T-cell (primary cell): ENCODE data around the gene ATP8A1. TPM values are rescaled to one million over a fixed set of nuclear protein-coding genes. Genes with fewer than 3 reads are reported as not detected.

Experiments
- ATAC-seq, 4 experiments: fragments of 200-7000 bp in 3 of 4; fragments of 150-1000 bp in 1 of 4; cut with Tn5 transposase; replicated peaks in 1 of 4; 1 replicate in 3 of 4; 2 replicates in 1 of 4; pipeline ENCODE4 v1.10.0; 2021; ENCODE audit warnings: moderate library complexity in 3 of 4, mild to moderate bottlenecking in 2 of 4, moderate number of reproducible peaks in 1 of 4
- CTCF ChIA-PET, 2 donors: fragments of 300-600 bp; sonication (Branson Sonifier 250); formaldehyde crosslinking; loops; one replicate each; lab custom pipeline; 2022; ENCODE audit warnings: antibody characterized with exemption in 2 of 2; lab: Charles Lee
- POLR2A ChIA-PET, 2 donors: fragments of 300-600 bp; sonication (Branson Sonifier 250); formaldehyde crosslinking; loops; one replicate each; lab custom pipeline; 2022; ENCODE audit warnings: antibody characterized with exemption in 2 of 2; lab: Charles Lee
- DNase-seq, 35 experiments: peaks; one replicate each; pipeline versions ENCODE4 v3.0.0 to v3.0.0-alpha.2; 2013 to 2023
- H3K27ac ChIP-seq: one replicate; pipeline ENCODE4 v1.5.1; 2013; ENCODE audit warnings: low read length
- H3K27me3 ChIP-seq, 2 experiments: replicated peaks in 1 of 2; 1 replicate in 1 of 2; 2 replicates in 1 of 2; pipeline versions ENCODE4 v1.6.1 to v1.7.0; 2013; ENCODE audit warnings: low read length in 1 of 2, mixed read lengths in 1 of 2; ENCODE audit not compliant: control insufficient read depth in 2 of 2, insufficient read depth in 2 of 2; ENCODE audit errors: extremely low read depth in 1 of 2
- H3K36me3 ChIP-seq, 2 donors: 1 replicate in 1 of 2; 2 replicates in 1 of 2; pipeline versions ENCODE4 v1.6.1 to v1.7.0; 2013; ENCODE audit warnings: low read length in 1 of 2; ENCODE audit not compliant: control insufficient read depth in 2 of 2, insufficient read depth in 1 of 2; ENCODE audit errors: extremely low read depth in 1 of 2
- H3K4me1 ChIP-seq, 2 experiments: 1 replicate in 1 of 2; 2 replicates in 1 of 2; pipeline versions ENCODE4 v1.6.1 to v1.7.0; 2013; ENCODE audit warnings: low read length in 2 of 2, mixed read lengths in 1 of 2; ENCODE audit not compliant: insufficient read depth in 2 of 2, control insufficient read depth in 1 of 2; ENCODE audit errors: extremely low read depth in 1 of 2
- H3K4me3 ChIP-seq, 2 donors: 1 replicate in 1 of 2; 2 replicates in 1 of 2; pipeline versions ENCODE4 v1.5.1 to v1.7.0; 2013; ENCODE audit warnings: mild to moderate bottlenecking in 2 of 2, low read length in 1 of 2, moderate library complexity in 1 of 2; ENCODE audit not compliant: control insufficient read depth in 1 of 2; ENCODE audit errors: extremely low read depth in 1 of 2
- H3K9me3 ChIP-seq: 2 replicates; pipeline ENCODE4 v1.7.0; 2013
- H3K27ac Mint-ChIP-seq, 2 donors: one replicate each; pipeline ENCODE4 v1.8.0; 2020 to 2021; ENCODE audit warnings: mild to moderate bottlenecking in 2 of 2, mixed read lengths in 2 of 2
- H3K27me3 Mint-ChIP-seq, 2 donors: one replicate each; pipeline ENCODE4 v1.8.0; 2021 to 2022; ENCODE audit warnings: mixed read lengths in 2 of 2
- H3K36me3 Mint-ChIP-seq: one replicate; pipeline ENCODE4 v1.8.0; 2021; ENCODE audit warnings: mixed read lengths
- H3K4me1 Mint-ChIP-seq, 3 donors: one replicate each; pipeline ENCODE4 v1.8.0; 2020 to 2022; ENCODE audit warnings: mixed read lengths in 3 of 3, mild to moderate bottlenecking in 1 of 3
- H3K4me3 Mint-ChIP-seq, 3 donors: one replicate each; pipeline ENCODE4 v1.8.0; 2020 to 2022; ENCODE audit warnings: mild to moderate bottlenecking in 3 of 3, mixed read lengths in 3 of 3, moderate library complexity in 3 of 3
- H3K9me3 Mint-ChIP-seq, 3 donors: one replicate each; pipeline ENCODE4 v1.8.0; 2020 to 2022; ENCODE audit warnings: mixed read lengths in 3 of 3
- WGBS: methylation state at CpG from one replicate; pipeline ENCODE4 v1.1.5; 2013; ENCODE audit warnings: missing lambda C conversion rate; ENCODE audit not compliant: insufficient coverage; 5-methylcytosine and 5-hydroxymethylcytosine counted together
- total RNA-seq, 35 experiments: library from RNA in 6 of 35; stranded (reverse) in 6 of 35; fragments of 120-200 nt in 1 of 35; gene quantifications; one replicate each; pipeline versions ENCODE4 v1.2.1 to v1.2.4 and lab custom pipeline; 2013 to 2026

The ATP8A1 gene
- total RNA-seq, 5 donors from 2014 or later (not counting 1 experiment from before 2014, with no cell fraction given) = 33.7 to 73.2 (median 47.8) TPM

GRCh38 chr4:42628740-42629139 is 28.2 kb downstream of the ATP8A1 start:
- H3K36me3 Mint-ChIP-seq = peaks cover 20% of the 10 kb centered on the region
- H3K9me3 Mint-ChIP-seq = no peaks in the 10 kb centered on the region
- H3K4me3 Mint-ChIP-seq = peak overlapping the region in 1 of 3 donors; percentile 69
- ChIA-PET POLR2A (interaction anchor here in 1 of 2 donors (0.5 to 1.4 kb wide), 2 partner anchors 27 to 42 kb away, joined by 3 read pairs; partner anchors contain the start of gene ATP8A1), CTCF (interaction anchor here in 1 of 2 donors (0.9 to 1.1 kb wide), 2 partner anchors 28 to 60 kb away, joined by 3 to 5 read pairs; partner anchors contain the start of gene ATP8A1)
- no peaks in the 10 kb centered on the region for H3K9me3 ChIP-seq
- H3K4me3 ChIP-seq = no peak overlapping the region
- ATAC-seq (no peak), DNase-seq (no peak)
- H3K27me3 Mint-ChIP-seq = no peaks in the 10 kb centered on the region
- peak overlapping the region; percentile 61 for H3K27ac ChIP-seq
- peaks cover 28 to 46% of the 10 kb centered on the region in 2 experiments for H3K4me1 ChIP-seq
- H3K27me3 ChIP-seq = no peaks in the 10 kb centered on the region
- H3K36me3 ChIP-seq = peaks cover 0 to 7% of the 10 kb centered on the region in 2 donors
- WGBS = no CpG with 5 or more reads among the region's 4 CpGs
- peaks cover 77 to 83% (median 79%) of the 10 kb centered on the region in 3 donors for H3K4me1 Mint-ChIP-seq
- H3K27ac Mint-ChIP-seq = peak overlapping the region; percentile 91 to 98

- ATAC-seq (peak; percentile 85 to 93 (median 90)), DNase-seq (peak in 34 of 35 experiments; percentile 22 to 86 (median 61))
- H3K4me3 ChIP-seq = peak overlapping the region in 1 of 2 donors; percentile 40
- H3K9me3 ChIP-seq = no peaks in the 10 kb centered on the region
- Mint-ChIP-seq H3K9me3 (no peaks in the 10 kb centered on the region), H3K27me3 (no peaks in the 10 kb centered on the region), H3K4me3 (peak overlapping the region; percentile 44 to 69 (median 69)), H3K27ac (peak overlapping the region; percentile 91 to 98), H3K36me3 (peaks cover 26% of the 10 kb centered on the region), H3K4me1 (peaks cover 70 to 76% (median 72%) of the 10 kb centered on the region in 3 donors)
- no peaks in the 10 kb centered on the region for H3K27me3 ChIP-seq
- H3K27ac ChIP-seq = peak overlapping the region; percentile 61
- POLR2A ChIA-PET = interaction anchor here in 1 of 2 donors (1.4 kb wide), 1 partner anchor 28 kb away, joined by 3 read pairs; the partner anchor contains the start of gene ATP8A1
- WGBS = 25% methylated on average over 7 of the region's 9 CpGs
- H3K36me3 ChIP-seq = peaks cover 0 to 13% of the 10 kb centered on the region in 2 donors
- peaks cover 26 to 46% of the 10 kb centered on the region in 2 experiments for H3K4me1 ChIP-seq
- CTCF ChIA-PET = interaction anchor here in 1 of 2 donors (0.9 to 1.1 kb wide), 2 partner anchors 29 to 59 kb away, joined by 3 to 5 read pairs; partner anchors contain the start of gene ATP8A1
Observed at GRCh38 chr4:42627885-42628646, 28.8 kb downstream of the ATP8A1 start.

- H3K27ac ChIP-seq = no peak overlapping the region
- WGBS = 93% methylated on average over 2 of the region's 4 CpGs
- H3K4me3 Mint-ChIP-seq = no peak overlapping the region
- ATAC-seq (no peak), DNase-seq (no peak)
- peaks cover 59 to 64% (median 63%) of the 10 kb centered on the region in 3 donors for H3K4me1 Mint-ChIP-seq
- peaks cover 34% of the 10 kb centered on the region for H3K36me3 Mint-ChIP-seq
- CTCF ChIA-PET = no interaction called here
- no peaks in the 10 kb centered on the region for H3K9me3 Mint-ChIP-seq
- H3K27me3 ChIP-seq = no peaks in the 10 kb centered on the region
- H3K9me3 ChIP-seq = no peaks in the 10 kb centered on the region
- H3K4me1 ChIP-seq = peaks cover 26 to 46% of the 10 kb centered on the region in 2 experiments
- no peak overlapping the region for H3K4me3 ChIP-seq
- POLR2A ChIA-PET = no interaction called here
- H3K27me3 Mint-ChIP-seq = no peaks in the 10 kb centered on the region
- H3K36me3 ChIP-seq = peaks cover 0 to 13% of the 10 kb centered on the region in 2 donors
- peak overlapping the region; percentile 91 to 98 for H3K27ac Mint-ChIP-seq
Observed at GRCh38 chr4:42626629-42627146, 30.2 kb downstream of the ATP8A1 start.

GRCh38 chr4:42625329-42625728 is 31.6 kb downstream of the ATP8A1 start:
- Mint-ChIP-seq H3K27me3 (no peaks in the 10 kb centered on the region), H3K27ac (no peak overlapping the region), H3K4me3 (no peak overlapping the region), H3K4me1 (peaks cover 45 to 51% (median 50%) of the 10 kb centered on the region in 3 donors), H3K9me3 (no peaks in the 10 kb centered on the region), H3K36me3 (peaks cover 40% of the 10 kb centered on the region)
- POLR2A ChIA-PET = no interaction called here
- no peak overlapping the region for H3K4me3 ChIP-seq
- ATAC-seq = no peak
- DNase-seq = no peak
- H3K4me1 ChIP-seq = peaks cover 23 to 35% of the 10 kb centered on the region in 2 experiments
- H3K27ac ChIP-seq = no peak overlapping the region
- H3K9me3 ChIP-seq = no peaks in the 10 kb centered on the region
- WGBS = no CpG with 5 or more reads among the region's 4 CpGs
- CTCF ChIA-PET = interaction anchor here in 1 of 2 donors (1.2 kb wide), 1 partner anchor 9 kb away, joined by 3 read pairs; no protein-coding TSS in a partner anchor
- peaks cover 0 to 14% of the 10 kb centered on the region in 2 donors for H3K36me3 ChIP-seq
- H3K27me3 ChIP-seq = no peaks in the 10 kb centered on the region

GRCh38 chr4:42624551-42624950 is 32.4 kb downstream of the ATP8A1 start:
- H3K27ac ChIP-seq = no peak overlapping the region
- peaks cover 37 to 44% (median 43%) of the 10 kb centered on the region in 3 donors for H3K4me1 Mint-ChIP-seq
- CTCF ChIA-PET = interaction anchor here in 1 of 2 donors (1.2 kb wide), 1 partner anchor 10 kb away, joined by 3 read pairs; no protein-coding TSS in a partner anchor
- H3K27ac Mint-ChIP-seq = no peak overlapping the region
- H3K4me3 Mint-ChIP-seq = no peak overlapping the region
- no peaks in the 10 kb centered on the region for H3K27me3 Mint-ChIP-seq
- H3K4me1 ChIP-seq = peaks cover 21 to 30% of the 10 kb centered on the region in 2 experiments
- no peak for DNase-seq
- no peak for ATAC-seq
- H3K9me3 ChIP-seq = no peaks in the 10 kb centered on the region
- H3K36me3 ChIP-seq = peaks cover 0 to 16% of the 10 kb centered on the region in 2 donors
- H3K36me3 Mint-ChIP-seq = peaks cover 48% of the 10 kb centered on the region
- no peaks in the 10 kb centered on the region for H3K9me3 Mint-ChIP-seq
- no peaks in the 10 kb centered on the region for H3K27me3 ChIP-seq
- POLR2A ChIA-PET = no interaction called here
- H3K4me3 ChIP-seq = no peak overlapping the region
- WGBS = no CpG with 5 or more reads among the region's 3 CpGs

- Histone ChIP-seq H3K27ac (no peak overlapping the region), H3K36me3 (peaks cover 9 to 22% of the 10 kb centered on the region in 2 donors), H3K4me1 (no peaks in the 10 kb centered on the region), H3K27me3 (no peaks in the 10 kb centered on the region), H3K4me3 (no peak overlapping the region), H3K9me3 (no peaks in the 10 kb centered on the region)
- WGBS = 100% methylated on average over 1 of the region's 2 CpGs
- peaks cover 0 to 12% (median 0%) of the 10 kb centered on the region in 3 donors for H3K4me1 Mint-ChIP-seq
- no peak for DNase-seq
- H3K36me3 Mint-ChIP-seq = peaks cover 65% of the 10 kb centered on the region
- no peaks in the 10 kb centered on the region for H3K27me3 Mint-ChIP-seq
- H3K27ac Mint-ChIP-seq = no peak overlapping the region
- CTCF ChIA-PET = no interaction called here
- ATAC-seq = no peak
- H3K9me3 Mint-ChIP-seq = no peaks in the 10 kb centered on the region
- POLR2A ChIA-PET = no interaction called here
- H3K4me3 Mint-ChIP-seq = no peak overlapping the region
Observed at GRCh38 chr4:42618023-42618422, 38.9 kb downstream of the ATP8A1 start.
